SK-N-SH (cell line): ENCODE data around the gene IRAK3. TPM values are rescaled to one million over a fixed set of nuclear protein-coding genes. Genes with fewer than 3 reads are reported as not detected.

Experiments
- CTCF ChIA-PET: fragments of 300-600, 350-600 bp; formaldehyde crosslinking; extraction: SDS; loops from one replicate; lab custom pipeline; 2021; lab: Yijun Ruan, JAX
- POLR2A ChIA-PET: fragments of 350-600 bp; sonication (Branson Sonifier 250); formaldehyde crosslinking; extraction: SDS; loops from one replicate; lab custom pipeline; 2020; ENCODE audit warnings: antibody characterized with exemption, inconsistent platforms; lab: Yijun Ruan, JAX
- DNase-seq: peaks from one replicate; pipeline ENCODE4 v3.0.0; 2012
- H2AFZ ChIP-seq: fragments of 200-600 bp; sonication (generic); 2 replicates; pipeline ENCODE4 v1.8.1; 2016; ENCODE audit warnings: antibody characterized with exemption, mild to moderate bottlenecking, low read depth
- H3F3A ChIP-seq: fragments of 200-600 bp; sonication (generic); replicated peaks from 2 replicates; pipeline ENCODE3; 2016; ENCODE audit warnings: antibody characterized with exemption, mild to moderate bottlenecking; ENCODE audit not compliant: insufficient read depth
- H3K27ac ChIP-seq, 2 experiments: fragments of 200-500 bp in 1 of 2; fragments of 200-600 bp in 1 of 2; sonication (Bioruptor generic) in 1 of 2; sonication (generic), shearing (Covaris generic) in 1 of 2; 2 replicates each; pipeline versions ENCODE4 v1.5.1 to v1.6.1; 2014 to 2016; ENCODE audit warnings: low read depth in 2 of 2, inconsistent platforms in 1 of 2, low read length in 1 of 2, mild to moderate bottlenecking in 1 of 2, mixed read lengths in 1 of 2
- H3K27me3 ChIP-seq: fragments of 200-600 bp; sonication (generic), shearing (Covaris generic); 2 replicates; pipeline ENCODE4 v1.6.1; 2016; ENCODE audit warnings: mixed run types; ENCODE audit not compliant: insufficient read depth
- H3K36me3 ChIP-seq, 2 experiments: fragments of 200-500 bp in 1 of 2; fragments of 200-600 bp in 1 of 2; sonication (Bioruptor generic) in 1 of 2; sonication (generic) in 1 of 2; replicated peaks in 1 of 2; 2 replicates each; pipeline versions ENCODE3 to v1.5.1; 2014 to 2016; ENCODE audit warnings: low read length in 1 of 2, mild to moderate bottlenecking in 1 of 2; ENCODE audit not compliant: insufficient read depth in 2 of 2, control insufficient read depth in 1 of 2
- H3K4me1 ChIP-seq, 2 experiments: fragments of 200-500 bp in 1 of 2; fragments of 200-600 bp in 1 of 2; sonication (Bioruptor generic) in 1 of 2; sonication (generic), shearing (Covaris generic) in 1 of 2; 2 replicates each; pipeline versions ENCODE4 v1.5.1 to v1.6.1; 2014 to 2016; ENCODE audit warnings: low read depth in 1 of 2, low read length in 1 of 2, mixed run types in 1 of 2; ENCODE audit not compliant: insufficient read depth in 2 of 2, control insufficient read depth in 1 of 2
- H3K4me2 ChIP-seq: fragments of 200-600 bp; sonication (generic), shearing (Covaris generic); 2 replicates; pipeline ENCODE4 v1.6.1; 2017; ENCODE audit warnings: mixed run types
- H3K4me3 ChIP-seq, 2 experiments: fragments of 200-500 bp in 1 of 2; fragments of 200-600 bp in 1 of 2; sonication (Bioruptor generic) in 1 of 2; sonication (generic), shearing (Covaris generic) in 1 of 2; 2 replicates each; pipeline versions ENCODE4 v1.5.1 to v1.8.1; 2014 to 2016; ENCODE audit warnings: low read depth in 2 of 2, inconsistent platforms in 1 of 2, low read length in 1 of 2, mild to moderate bottlenecking in 1 of 2, mixed read lengths in 1 of 2, moderate library complexity in 1 of 2
- H3K79me2 ChIP-seq: fragments of 200-600 bp; sonication (generic); 2 replicates; pipeline ENCODE4 v1.8.1; 2017; ENCODE audit warnings: mild to moderate bottlenecking; ENCODE audit not compliant: insufficient read depth
- H3K9ac ChIP-seq: fragments of 200-600 bp; sonication (generic); 2 replicates; pipeline ENCODE4 v1.6.1; 2017; ENCODE audit warnings: mixed run types
- H3K9me2 ChIP-seq: fragments of 200-600 bp; sonication (generic); 2 replicates; pipeline ENCODE4 v1.6.1; 2017; ENCODE audit warnings: mixed run types
- H3K9me3 ChIP-seq: fragments of 200-600 bp; sonication (generic); 2 replicates; pipeline ENCODE4 v1.6.1; 2017; ENCODE audit warnings: mixed run types, mild to moderate bottlenecking, moderate library complexity
- H4K20me1 ChIP-seq: fragments of 200-600 bp; sonication (generic); 2 replicates; pipeline ENCODE4 v1.6.1; 2017; ENCODE audit warnings: mild to moderate bottlenecking, mixed run types; ENCODE audit not compliant: insufficient read depth
- CHD2 ChIP-seq: fragments of 150-350 bp; IDR thresholded peaks from 2 replicates; pipeline ENCODE4 v1.6.1; 2018; ENCODE audit warnings: low read length; ENCODE audit not compliant: partially characterized antibody
- CTCF ChIP-seq: fragments of 200-600 bp; sonication (generic); IDR thresholded peaks from 2 replicates; pipeline ENCODE4 v1.6.1; 2017; ENCODE audit warnings: antibody characterized with exemption, mild to moderate bottlenecking, moderate library complexity
- ELF1 ChIP-seq: IDR thresholded peaks from 2 replicates; pipeline ENCODE4 v1.4.0; 2012
- EZH2phosphoT487 ChIP-seq: fragments of 200-600 bp; sonication (generic); IDR thresholded peaks from 2 replicates; pipeline ENCODE4 v1.6.1; 2017; ENCODE audit warnings: low read depth, mixed run types, mild to moderate bottlenecking, antibody characterized with exemption, moderate library complexity, borderline replicate concordance
- MAX ChIP-seq: IDR thresholded peaks from 2 replicates; pipeline ENCODE4 v1.4.0; 2012; ENCODE audit warnings: low read depth
- MXI1 ChIP-seq: IDR thresholded peaks from 2 replicates; pipeline ENCODE4 v1.6.1; 2012; ENCODE audit warnings: mild to moderate bottlenecking, low read depth, low read length, improper control_type of control experiment
- NFIC ChIP-seq: IDR thresholded peaks from 2 replicates; pipeline ENCODE4 v1.4.0; 2012; ENCODE audit warnings: borderline replicate concordance
- PBX3 ChIP-seq: IDR thresholded peaks from 2 replicates; pipeline ENCODE4; 2012
- POLR2AphosphoS5 ChIP-seq: IDR thresholded peaks from 2 replicates; pipeline ENCODE4 v1.6.1; 2012; ENCODE audit warnings: low read depth, low read length
- RCOR1 ChIP-seq: fragments of 150-350 bp; IDR thresholded peaks from 2 replicates; pipeline ENCODE4 v1.6.1; 2017; ENCODE audit warnings: antibody characterized with exemption, low read length
- YY1 ChIP-seq: IDR thresholded peaks from 2 replicates; pipeline ENCODE4 v1.4.0; 2012; ENCODE audit warnings: low read depth, mild to moderate bottlenecking
- WGBS: methylation state at CpG from one replicate; pipeline ENCODE4 v1.1.6; 2017; ENCODE audit warnings: low lambda C conversion rate; 5-methylcytosine and 5-hydroxymethylcytosine counted together
- polyA plus RNA-seq, 3 experiments: library from polyadenylated mRNA; depleted of rRNA; stranded (reverse); fragments of >200 nt; gene quantifications; 2 replicates each; pipeline ENCODE4 v1.2.3, GENCODE V29; 2012

IRAK3 gene
- polyA plus RNA-seq, 1 of the 3 experiments (the other 2 are of a cell fraction): not detected

GRCh38 chr12:66139328-66139727 is 49.7 kb upstream of the IRAK3 start:
- ChIA-PET CTCF (no interaction called here), POLR2A (no interaction called here)
- Histone ChIP-seq H4K20me1 (no peaks in the 10 kb centered on the region), H3K4me2 (no peak overlapping the region), H2AFZ (no peak overlapping the region), H3K27ac (no peak overlapping the region), H3K4me3 (no peak overlapping the region), H3K36me3 (peaks cover 58 to 82% of the 10 kb centered on the region in 2 experiments), H3K9me2 (no peaks in the 10 kb centered on the region), H3F3A (peaks cover 20% of the 10 kb centered on the region), H3K27me3 (no peaks in the 10 kb centered on the region), H3K9ac (no peak overlapping the region), H3K9me3 (peaks cover 38% of the 10 kb centered on the region), H3K4me1 (no peaks in the 10 kb centered on the region), H3K79me2 (peaks cover 16% of the 10 kb centered on the region; the same call in 1 of the 2 replicates)
- WGBS: 95% methylated on average over 2 of the region's 2 CpGs
- DNase-seq: no peak
- TF ChIP-seq PBX3 (no peak), MAX (no peak), ELF1 (no peak), EZH2phosphoT487 (no peak), POLR2AphosphoS5 (no peak), CTCF (no peak), NFIC (no peak), RCOR1 (no peak), MXI1 (no peak)

- Histone ChIP-seq H3K4me2 (no peak overlapping the region), H3K9me2 (no peaks in the 10 kb centered on the region), H3K4me3 (no peak overlapping the region), H2AFZ (no peak overlapping the region), H3K9ac (no peak overlapping the region), H4K20me1 (no peaks in the 10 kb centered on the region), H3K9me3 (peaks cover 38% of the 10 kb centered on the region), H3F3A (peaks cover 24% of the 10 kb centered on the region), H3K36me3 (peaks cover 67 to 93% of the 10 kb centered on the region in 2 experiments), H3K27ac (no peak overlapping the region), H3K27me3 (no peaks in the 10 kb centered on the region), H3K4me1 (no peaks in the 10 kb centered on the region; a peak in 1 of 4 replicates), H3K79me2 (peaks cover 16% of the 10 kb centered on the region; the same call in 1 of the 2 replicates)
- POLR2A ChIA-PET: no interaction called here
- no peak for DNase-seq
- TF ChIP-seq YY1 (no peak), EZH2phosphoT487 (no peak), CHD2 (no peak)
- CTCF ChIA-PET: interaction anchor here (0.8 kb wide), 1 partner anchor 33 kb away, joined by 3 read pairs; no protein-coding TSS in a partner anchor
Observed at GRCh38 chr12:66140731-66141130, 48.3 kb upstream of the IRAK3 start.
